ENCODE measurements around the gene DHX35.

DNA sequence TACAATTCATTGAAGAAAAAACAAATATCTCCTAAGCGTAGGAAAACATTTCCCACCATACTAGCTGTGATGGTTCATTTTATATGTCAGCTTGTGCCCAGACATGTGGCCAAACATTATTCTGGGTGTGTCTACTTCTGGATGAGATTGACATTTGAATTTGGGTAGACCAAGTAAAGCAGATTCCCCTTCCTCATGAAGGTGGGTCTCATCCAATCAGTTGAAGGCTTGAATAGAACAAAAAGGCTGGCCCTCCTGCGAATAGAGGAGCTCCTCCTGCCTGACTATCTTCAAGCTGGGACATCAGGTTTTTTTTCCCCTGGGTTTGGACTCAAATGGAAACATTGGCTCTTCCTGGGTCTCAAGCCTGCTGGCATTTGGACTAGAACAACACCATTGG, 113.6 kb downstream of the DHX35 start:
- TF ChIP-seq, protein P1, sequence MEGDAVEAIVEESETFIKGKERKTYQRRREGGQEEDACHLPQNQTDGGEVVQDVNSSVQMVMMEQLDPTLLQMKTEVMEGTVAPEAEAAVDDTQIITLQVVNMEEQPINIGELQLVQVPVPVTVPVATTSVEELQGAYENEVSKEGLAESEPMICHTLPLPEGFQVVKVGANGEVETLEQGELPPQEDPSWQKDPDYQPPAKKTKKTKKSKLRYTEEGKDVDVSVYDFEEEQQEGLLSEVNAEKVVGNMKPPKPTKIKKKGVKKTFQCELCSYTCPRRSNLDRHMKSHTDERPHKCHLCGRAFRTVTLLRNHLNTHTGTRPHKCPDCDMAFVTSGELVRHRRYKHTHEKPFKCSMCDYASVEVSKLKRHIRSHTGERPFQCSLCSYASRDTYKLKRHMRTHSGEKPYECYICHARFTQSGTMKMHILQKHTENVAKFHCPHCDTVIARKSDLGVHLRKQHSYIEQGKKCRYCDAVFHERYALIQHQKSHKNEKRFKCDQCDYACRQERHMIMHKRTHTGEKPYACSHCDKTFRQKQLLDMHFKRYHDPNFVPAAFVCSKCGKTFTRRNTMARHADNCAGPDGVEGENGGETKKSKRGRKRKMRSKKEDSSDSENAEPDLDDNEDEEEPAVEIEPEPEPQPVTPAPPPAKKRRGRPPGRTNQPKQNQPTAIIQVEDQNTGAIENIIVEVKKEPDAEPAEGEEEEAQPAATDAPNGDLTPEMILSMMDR (IDR thresholded peaks at IDR 0.05), result no peak
- no peak for TF ChIP-seq POLR2A (IDR thresholded peaks at IDR 0.05)
- TF ChIP-seq EP300 (IDR thresholded peaks at IDR 0.05), result no peak

Measured in ovary (tissue), 3 donors.